K562 (cell line): ENCODE data around the gene DRC1. TPM values are rescaled to one million over a fixed set of nuclear protein-coding genes. Genes with fewer than 3 reads are reported as not detected.

ENCODE experiments used
- CHAMP1 ChIP-seq: fragments of 450-650 bp; IDR thresholded peaks from 2 replicates; pipeline ENCODE4 v1.6.1; 2016; ENCODE audit warnings: mild to moderate bottlenecking
- DPF2 ChIP-seq: fragments of 450-650 bp; IDR thresholded peaks from 2 replicates; pipeline ENCODE4 v1.6.1; 2016
- FOXJ2 ChIP-seq: fragments of 200-800 bp; sonication (Bioruptor generic); IDR thresholded peaks from 2 replicates; pipeline ENCODE4 v1.6.1; 2016; ENCODE audit warnings: missing genetic modification characterization, missing compliant biosample characterization
- FOXK1 ChIP-seq: sonication (generic); formaldehyde crosslinking; IDR thresholded peaks from 2 replicates; pipeline ENCODE4 v1.8.0; 2022; ENCODE audit warnings: missing genetic modification reagents, mild to moderate bottlenecking, borderline replicate concordance
- GATAD2A ChIP-seq: fragments of 450-650 bp; IDR thresholded peaks from 2 replicates; pipeline ENCODE4 v1.6.1; 2017
- HDAC8 ChIP-seq: fragments of 450-650 bp; IDR thresholded peaks from 2 replicates; pipeline ENCODE4 v1.6.1; 2016; ENCODE audit warnings: mild to moderate bottlenecking, missing genetic modification characterization, moderate library complexity, missing compliant biosample characterization
- MEF2D ChIP-seq: conservative IDR thresholded peaks from 2 replicates; pipeline ENCODE4 v1.6.1; 2016; ENCODE audit warnings: low read depth, missing genetic modification characterization, missing compliant biosample characterization
- NFE2L1 ChIP-seq: fragments of 450-650 bp; IDR thresholded peaks from 2 replicates; pipeline ENCODE4 v1.6.1; 2016; ENCODE audit warnings: missing genetic modification characterization, low read depth, mild to moderate bottlenecking, missing compliant biosample characterization, moderate library complexity, borderline replicate concordance
- NR4A1 ChIP-seq, 2 experiments: fragments of 250-450 bp in 1 of 2; fragments of 450-650 bp in 1 of 2; sonication (Bioruptor Pico) in 1 of 2; IDR thresholded peaks; 2 replicates each; pipeline versions ENCODE4 v1.4.0 to v1.6.1; 2016 to 2020; ENCODE audit warnings: mild to moderate bottlenecking in 2 of 2, missing compliant biosample characterization in 1 of 2, missing genetic modification characterization in 1 of 2, moderate library complexity in 1 of 2
- RHOXF2B ChIP-seq: fragments of 250-450 bp; sonication (Bioruptor Pico); conservative IDR thresholded peaks from 2 replicates; pipeline ENCODE4 v1.5.1; 2021
- SAP30 ChIP-seq: fragments of 200-600 bp; sonication (generic); IDR thresholded peaks from 2 replicates; pipeline ENCODE4 v1.6.1; 2012; ENCODE audit warnings: borderline replicate concordance, low read depth, mild to moderate bottlenecking, moderate library complexity, low read length, control low read depth, inconsistent platforms; ENCODE audit not compliant: insufficient read depth, poor library complexity, severe bottlenecking
- SMARCA5 ChIP-seq: fragments of 450-650 bp; IDR thresholded peaks from 2 replicates; pipeline ENCODE4 v1.6.1; 2016
- VEZF1 ChIP-seq: fragments of 200-800 bp; sonication (Bioruptor generic); IDR thresholded peaks from 2 replicates; pipeline ENCODE4 v1.6.1; 2017; ENCODE audit warnings: missing genetic modification characterization, missing compliant biosample characterization
- ZNF263 ChIP-seq: sonication (generic); formaldehyde crosslinking; IDR thresholded peaks from 2 replicates; pipeline ENCODE4 v1.8.0; 2022; ENCODE audit warnings: mild to moderate bottlenecking, missing genetic modification reagents, borderline replicate concordance
- ZSCAN29 ChIP-seq: fragments of 450-650 bp; IDR thresholded peaks from 2 replicates; pipeline ENCODE4 v1.6.1; 2017
- polyA plus RNA-seq, 8 experiments: library from polyadenylated mRNA; depleted of rRNA in 4 of 8; stranded (reverse) in 5 of 8; unstranded in 3 of 8; fragments of >200 nt; fragmentation: Nextera tagmentation in 2 of 8; fragmentation: Illumina TruSeq in 1 of 8; extraction: Ambion mirVana in 2 of 8; extraction: Trizol in 1 of 8; gene quantifications; 2 replicates each; pipeline versions ENCODE4 v1.2.1 to v1.2.3, GENCODE V29; 2011 to 2014; ENCODE audit warnings: inconsistent platforms in 1 of 8, missing spikeins in 1 of 8
- total RNA-seq, 7 experiments: library from RNA; depleted of rRNA in 6 of 7; stranded (reverse); fragments of >200 nt in 6 of 7; fragmentation: Illumina TruSeq in 2 of 7; extraction: Trizol in 2 of 7; gene quantifications; 2 replicates each; pipeline versions ENCODE4 v1.2.1 to v1.2.3, GENCODE V29; 2011 to 2021; ENCODE audit warnings: low replicate concordance in 1 of 7
- TF ChIP-seq, protein P1 (sequence below): sonication (generic); IDR thresholded peaks from 2 replicates; pipeline ENCODE4 v1.6.1; 2016
- TF ChIP-seq, protein P2 (sequence below): sonication (generic); formaldehyde crosslinking; IDR thresholded peaks from 2 replicates; pipeline ENCODE4 v1.8.1; 2023; ENCODE audit warnings: missing genetic modification reagents, mild to moderate bottlenecking, borderline replicate concordance

Gene DRC1
- total and polyA plus RNA-seq, 9 of the 15 experiments (the other 6 are each of a cell fraction or from before 2014, with no cell fraction given) = 0.07 to 0.10 TPM; not detected in 7

DNA sequence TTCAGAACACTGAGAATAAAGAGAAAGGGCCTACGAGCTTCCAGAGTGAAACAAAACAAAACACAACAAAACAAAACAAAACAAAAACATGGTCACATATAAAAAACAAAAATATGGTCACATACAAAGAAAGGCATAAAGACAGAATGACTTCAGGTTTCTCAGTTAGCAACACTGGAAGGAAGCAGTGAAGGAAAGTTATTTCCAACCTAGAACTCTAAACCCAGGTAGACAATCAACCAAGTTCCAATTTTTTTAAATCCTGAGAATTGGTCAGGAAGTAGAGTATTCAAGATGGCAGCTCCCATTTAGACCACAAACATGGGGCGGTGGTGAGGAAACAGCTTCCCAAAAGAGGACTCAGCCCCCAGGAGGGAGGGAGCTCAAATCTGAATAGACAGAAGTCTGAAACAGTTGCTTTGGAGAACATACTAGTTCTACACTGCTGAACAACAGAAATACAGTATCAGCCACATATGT lies 9.1 kb downstream of the DRC1 start (continued):
- TF ChIP-seq CHAMP1 (no peak), RHOXF2B (CRISPR knock-in tag) (no peak), GATAD2A (no peak), HDAC8 (peak; percentile 74), MEF2D (tag) (peak; percentile 82; the same call in 1 of the 2 replicates), ZNF263 (CRISPR knock-in tag) (no peak), DPF2 (peak; percentile 15; the same call in 1 of the 2 replicates), NFE2L1 (tag) (0 out of 2 replicates have a peak, but pooled peaks have one; percentile 11), FOXK1 (no peak), FOXJ2 (tag) (0 out of 2 replicates have a peak, but pooled peaks have one; percentile 21), NR4A1 (CRISPR knock-in tag; IDR thresholded peaks at IDR 0.05) (no peak), NR4A1 (tag; IDR thresholded peaks at IDR 0.05) (peak; percentile 73), VEZF1 (CRISPR knock-in tag) (no peak), ZSCAN29 (no peak), SAP30 (no peak), SMARCA5 (0 out of 2 replicates have a peak, but pooled peaks have one; percentile 28)
- TF ChIP-seq, protein P1, sequence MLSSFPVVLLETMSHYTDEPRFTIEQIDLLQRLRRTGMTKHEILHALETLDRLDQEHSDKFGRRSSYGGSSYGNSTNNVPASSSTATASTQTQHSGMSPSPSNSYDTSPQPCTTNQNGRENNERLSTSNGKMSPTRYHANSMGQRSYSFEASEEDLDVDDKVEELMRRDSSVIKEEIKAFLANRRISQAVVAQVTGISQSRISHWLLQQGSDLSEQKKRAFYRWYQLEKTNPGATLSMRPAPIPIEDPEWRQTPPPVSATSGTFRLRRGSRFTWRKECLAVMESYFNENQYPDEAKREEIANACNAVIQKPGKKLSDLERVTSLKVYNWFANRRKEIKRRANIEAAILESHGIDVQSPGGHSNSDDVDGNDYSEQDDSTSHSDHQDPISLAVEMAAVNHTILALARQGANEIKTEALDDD = no peak
- TF ChIP-seq, protein P2, sequence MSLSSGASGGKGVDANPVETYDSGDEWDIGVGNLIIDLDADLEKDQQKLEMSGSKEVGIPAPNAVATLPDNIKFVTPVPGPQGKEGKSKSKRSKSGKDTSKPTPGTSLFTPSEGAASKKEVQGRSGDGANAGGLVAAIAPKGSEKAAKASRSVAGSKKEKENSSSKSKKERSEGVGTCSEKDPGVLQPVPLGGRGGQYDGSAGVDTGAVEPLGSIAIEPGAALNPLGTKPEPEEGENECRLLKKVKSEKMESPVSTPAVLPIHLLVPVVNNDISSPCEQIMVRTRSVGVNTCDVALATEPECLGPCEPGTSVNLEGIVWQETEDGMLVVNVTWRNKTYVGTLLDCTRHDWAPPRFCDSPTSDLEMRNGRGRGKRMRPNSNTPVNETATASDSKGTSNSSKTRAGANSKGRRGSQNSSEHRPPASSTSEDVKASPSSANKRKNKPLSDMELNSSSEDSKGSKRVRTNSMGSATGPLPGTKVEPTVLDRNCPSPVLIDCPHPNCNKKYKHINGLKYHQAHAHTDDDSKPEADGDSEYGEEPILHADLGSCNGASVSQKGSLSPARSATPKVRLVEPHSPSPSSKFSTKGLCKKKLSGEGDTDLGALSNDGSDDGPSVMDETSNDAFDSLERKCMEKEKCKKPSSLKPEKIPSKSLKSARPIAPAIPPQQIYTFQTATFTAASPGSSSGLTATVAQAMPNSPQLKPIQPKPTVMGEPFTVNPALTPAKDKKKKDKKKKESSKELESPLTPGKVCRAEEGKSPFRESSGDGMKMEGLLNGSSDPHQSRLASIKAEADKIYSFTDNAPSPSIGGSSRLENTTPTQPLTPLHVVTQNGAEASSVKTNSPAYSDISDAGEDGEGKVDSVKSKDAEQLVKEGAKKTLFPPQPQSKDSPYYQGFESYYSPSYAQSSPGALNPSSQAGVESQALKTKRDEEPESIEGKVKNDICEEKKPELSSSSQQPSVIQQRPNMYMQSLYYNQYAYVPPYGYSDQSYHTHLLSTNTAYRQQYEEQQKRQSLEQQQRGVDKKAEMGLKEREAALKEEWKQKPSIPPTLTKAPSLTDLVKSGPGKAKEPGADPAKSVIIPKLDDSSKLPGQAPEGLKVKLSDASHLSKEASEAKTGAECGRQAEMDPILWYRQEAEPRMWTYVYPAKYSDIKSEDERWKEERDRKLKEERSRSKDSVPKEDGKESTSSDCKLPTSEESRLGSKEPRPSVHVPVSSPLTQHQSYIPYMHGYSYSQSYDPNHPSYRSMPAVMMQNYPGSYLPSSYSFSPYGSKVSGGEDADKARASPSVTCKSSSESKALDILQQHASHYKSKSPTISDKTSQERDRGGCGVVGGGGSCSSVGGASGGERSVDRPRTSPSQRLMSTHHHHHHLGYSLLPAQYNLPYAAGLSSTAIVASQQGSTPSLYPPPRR = no peak
